Stimulated activated CD4-positive, alpha-beta T cell treated with anti-CD3 and anti-CD28 coated beads, Interleukin-1b, Interleukin-23, amount 100 ng/mL, for 48 hours (primary cell): ENCODE data around the gene DAGLA.

Source experiments
- DNase-seq: peaks from one replicate; pipeline ENCODE4 v3.0.0-alpha.2; 2020

The DAGLA gene

DNA sequence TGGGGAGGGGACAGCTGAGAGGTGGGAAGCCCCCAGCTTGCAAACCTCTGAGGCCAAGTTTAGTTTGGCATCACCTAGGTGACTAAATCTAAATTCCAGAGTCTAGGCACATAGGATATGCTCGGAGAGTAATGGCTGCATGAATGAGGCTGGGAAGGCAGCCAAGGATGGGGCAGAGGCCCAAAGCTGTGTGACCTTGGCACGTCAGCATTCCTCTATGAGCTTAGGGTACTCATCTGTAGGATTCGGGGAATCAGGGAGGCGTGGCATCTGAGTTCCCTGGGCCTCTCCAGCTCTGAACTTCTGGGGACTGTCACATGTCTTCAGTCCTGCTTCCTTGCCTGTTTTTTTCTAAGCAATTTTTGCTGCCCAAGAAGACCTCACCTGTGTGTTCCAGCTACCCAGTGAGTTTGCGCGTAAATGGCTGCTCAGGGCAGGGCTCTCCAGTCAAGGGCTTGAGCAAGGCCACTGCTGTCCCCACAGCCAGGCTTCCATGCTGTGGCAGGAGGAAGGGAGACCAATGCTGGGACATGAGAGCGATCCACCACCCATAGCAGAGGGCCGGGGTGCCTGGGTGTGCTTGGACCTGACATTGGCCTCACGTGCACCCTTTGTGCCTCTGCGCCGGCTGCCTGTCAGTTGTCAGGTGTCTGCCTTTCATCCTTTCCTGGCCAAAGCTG, 13.9 kb downstream of the DAGLA start:
- DNase-seq = no peak

DNA sequence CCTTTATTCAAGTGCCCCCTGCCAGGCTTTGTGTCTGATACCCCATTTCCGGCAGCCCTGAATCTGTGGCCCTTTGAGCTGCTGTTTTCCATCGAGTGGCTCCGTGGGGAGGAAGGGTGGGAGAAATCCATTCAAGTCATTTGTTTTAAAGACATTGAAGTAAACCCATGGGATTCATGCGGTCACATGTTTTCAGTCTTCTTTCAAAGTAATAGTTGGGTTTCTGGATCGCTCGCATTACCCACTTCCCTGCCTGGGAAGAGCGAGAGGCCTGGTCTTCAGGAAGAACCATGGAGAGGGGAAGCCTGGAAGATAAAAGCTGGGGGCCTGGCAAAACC, 14.4 kb downstream of the DAGLA start:
- DNase-seq = no peak

- DNase-seq = no peak
Measured at GRCh38 chr11:61694946-61695706, 14.9 kb downstream of the DAGLA start.

DNA sequence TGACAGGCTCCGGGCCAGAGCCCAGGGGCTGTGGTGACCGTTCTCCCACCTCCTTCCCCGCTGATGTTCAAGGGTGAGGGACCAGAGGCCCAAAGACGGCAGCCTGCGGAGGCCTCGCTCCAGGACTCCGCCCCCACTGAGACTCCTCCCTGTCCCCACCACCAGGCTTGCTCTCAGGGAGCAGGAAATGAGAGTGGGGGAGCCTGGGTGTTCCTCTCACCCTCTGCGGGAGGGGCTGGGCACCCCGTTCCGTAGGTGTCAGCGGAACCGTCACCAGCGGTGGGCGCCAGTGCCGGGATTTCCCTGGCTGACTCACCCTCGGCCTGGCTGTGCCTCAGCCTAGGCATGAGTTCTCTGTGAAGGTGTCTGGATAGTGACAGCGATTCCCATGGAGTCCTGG, 15.7 kb downstream of the DAGLA start:
- peak; percentile 95 for DNase-seq

DNA sequence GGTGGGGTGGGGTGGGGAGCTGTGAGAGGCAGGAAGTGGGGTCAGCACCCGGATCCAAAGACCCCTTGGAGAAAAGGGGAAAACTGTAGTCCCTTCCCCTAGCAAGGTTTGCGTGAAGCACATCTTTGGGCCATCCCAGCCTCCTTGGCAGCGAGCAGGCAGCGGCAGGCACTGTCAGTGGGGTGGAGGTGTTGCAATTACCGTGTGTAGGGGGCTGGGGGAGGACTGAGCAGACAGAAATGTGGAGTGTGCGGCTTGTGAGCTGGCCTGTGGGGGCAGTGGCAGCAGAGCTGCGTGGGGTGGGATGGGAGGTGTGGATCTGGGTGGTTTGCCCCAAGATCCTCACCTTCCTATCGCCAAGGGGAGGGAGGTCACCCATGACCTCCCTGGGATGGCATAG, 16.4 kb downstream of the DAGLA start:
- no peak for DNase-seq

DNA sequence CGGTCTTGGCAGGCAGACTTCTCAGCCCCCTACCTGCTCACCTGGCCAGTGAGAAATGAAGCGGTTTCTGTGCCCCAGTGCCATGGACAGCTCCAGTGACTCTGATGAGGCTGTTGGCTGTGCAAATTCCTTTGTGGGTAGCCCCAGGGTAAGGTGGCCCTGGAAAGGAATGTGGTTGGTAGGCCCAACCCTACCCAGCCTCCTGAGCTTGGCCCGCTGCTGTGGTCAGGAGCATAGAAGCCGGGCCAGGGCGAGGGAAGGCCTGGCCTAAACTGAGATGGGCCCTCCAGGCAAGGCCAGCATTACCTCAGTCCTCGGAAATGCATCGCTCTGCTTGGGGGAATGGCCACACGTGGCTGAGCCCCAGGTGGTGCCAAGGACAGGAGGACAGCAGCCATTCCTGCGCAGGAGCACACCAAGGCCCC, 16.9 kb downstream of the DAGLA start:
- DNase-seq = no peak

DNA sequence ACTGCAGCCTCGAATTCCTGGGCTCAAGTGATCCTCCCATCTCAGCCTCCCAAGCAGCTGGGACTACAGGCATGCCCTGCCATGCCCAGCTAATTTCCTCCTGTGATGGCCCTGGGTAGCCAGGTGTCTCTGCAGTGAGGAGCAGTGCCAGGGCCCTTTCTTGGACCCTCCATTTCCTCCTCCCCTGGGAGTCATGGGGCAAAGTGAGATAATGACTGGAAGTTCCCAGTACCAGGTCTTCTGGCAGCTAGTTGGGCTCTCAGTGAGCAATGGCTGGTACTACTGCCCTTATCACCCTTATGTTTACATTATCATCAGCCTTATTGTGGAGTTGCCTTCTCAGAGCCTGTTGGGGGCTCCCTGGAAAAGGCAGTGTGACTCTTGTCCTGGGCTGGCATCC, 17.6 kb downstream of the DAGLA start:
- no peak for DNase-seq

GRCh38 chr11:61698173-61698948, 18.2 kb downstream of the DAGLA start:
- DNase-seq = no peak

DNA sequence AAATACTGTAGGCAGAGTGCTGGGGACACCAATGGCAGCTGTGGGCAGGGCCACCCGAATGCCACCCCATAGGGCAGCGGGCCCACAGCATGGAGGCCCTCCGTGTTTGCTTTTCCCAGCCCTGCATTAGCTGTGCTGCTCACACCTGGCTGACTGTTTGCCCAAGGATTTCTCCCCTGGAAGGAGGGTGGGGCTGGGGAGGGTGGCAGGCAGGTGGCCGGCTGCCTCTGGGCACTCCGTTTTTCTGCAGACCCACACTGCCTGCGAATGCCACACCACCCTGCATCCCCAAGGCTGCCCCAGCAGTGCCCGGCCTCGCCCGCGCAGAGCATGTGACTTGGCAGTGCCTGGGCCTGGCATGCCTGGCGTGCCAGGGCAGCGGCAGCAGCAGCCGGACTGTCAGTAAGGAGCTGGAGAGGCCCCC, 19.6 kb downstream of the DAGLA start:
- DNase-seq = no peak

- DNase-seq = no peak
Measured at GRCh38 chr11:61700212-61700611, 20.0 kb downstream of the DAGLA start.

DNA sequence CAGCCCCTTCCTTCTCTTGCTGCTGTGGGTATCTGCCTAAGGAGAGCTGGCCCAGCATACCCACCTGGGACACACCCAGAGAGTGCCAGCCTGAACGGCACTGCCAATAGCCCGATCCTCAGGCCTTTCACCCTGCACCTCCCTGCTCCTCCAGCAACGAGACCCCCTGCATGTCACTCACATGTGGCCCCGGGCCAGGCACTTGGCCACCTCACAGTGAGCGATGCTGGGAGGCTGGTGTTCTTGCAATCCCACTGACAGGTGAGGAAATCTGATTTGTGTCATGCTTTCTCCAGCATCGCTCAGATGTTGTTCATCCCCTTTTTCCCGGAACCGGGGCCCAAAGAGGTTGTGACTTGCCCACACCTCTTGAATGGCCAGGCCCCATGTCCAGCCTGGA, 20.5 kb downstream of the DAGLA start:
- DNase-seq = no peak

DNA sequence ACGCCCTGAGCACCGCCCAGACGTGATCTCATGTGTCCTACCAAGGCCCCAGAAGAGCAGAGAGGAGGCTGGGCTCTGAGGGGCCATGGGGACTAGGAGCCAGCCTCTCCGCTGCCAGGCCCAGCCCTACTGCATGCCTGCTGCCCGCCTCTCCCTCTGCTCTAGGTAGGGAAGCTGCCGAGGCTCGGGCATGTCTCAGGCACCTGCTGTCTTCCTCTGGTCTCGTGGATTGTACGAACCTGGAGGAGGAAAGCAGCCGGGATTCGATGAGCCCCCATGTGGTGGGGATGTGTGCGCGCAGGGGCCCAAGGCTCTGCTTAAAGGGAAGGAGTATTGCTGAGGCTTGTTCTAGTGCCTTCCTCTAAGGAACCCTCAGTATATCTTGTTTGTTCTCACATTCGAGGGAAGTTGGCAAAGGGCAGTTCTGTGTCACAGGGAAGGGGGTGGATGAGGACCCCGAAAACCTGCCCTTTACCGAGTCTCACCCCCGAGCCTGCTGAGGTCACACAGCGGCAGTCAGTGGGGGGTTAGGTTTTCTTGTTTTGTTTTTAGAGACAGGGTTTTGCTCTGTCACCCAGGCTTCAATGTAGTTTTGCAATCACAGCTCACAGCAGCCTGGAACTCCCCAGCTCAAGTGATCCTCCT, 21.2 kb downstream of the DAGLA start:
- DNase-seq = no peak

DNA sequence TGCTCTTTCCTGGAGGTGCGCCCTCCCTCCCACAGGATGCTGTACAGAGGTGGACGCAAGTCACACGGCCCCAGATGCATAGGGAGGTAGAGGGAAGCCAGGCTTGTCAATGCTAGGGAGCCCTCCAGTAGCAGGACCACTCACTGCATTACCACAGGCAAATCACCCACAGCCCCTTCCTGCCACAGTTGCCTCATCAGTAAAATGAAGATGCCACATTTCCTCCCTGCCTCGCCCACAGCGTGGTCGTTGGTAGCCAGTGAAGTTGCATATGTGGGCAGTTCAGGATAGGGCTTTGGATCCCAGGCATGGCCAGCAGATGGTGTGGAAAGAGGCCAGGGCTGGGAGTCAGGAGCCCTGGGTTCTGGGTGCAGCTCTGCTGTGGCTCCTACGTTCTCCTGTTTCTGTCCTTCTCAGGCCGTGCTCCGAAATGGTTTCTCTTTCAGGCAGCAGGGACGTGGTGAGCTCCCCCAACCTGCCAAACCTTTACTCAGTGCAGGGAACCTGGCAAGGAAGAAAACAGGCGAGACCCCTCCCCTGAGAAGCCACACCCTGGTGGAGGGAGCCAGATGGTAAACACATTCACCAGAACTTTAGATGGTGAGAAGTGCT, 22.6 kb downstream of the DAGLA start:
- no peak for DNase-seq

- DNase-seq = no peak
Measured at GRCh38 chr11:61704838-61705237, 24.6 kb downstream of the DAGLA start.

DNA sequence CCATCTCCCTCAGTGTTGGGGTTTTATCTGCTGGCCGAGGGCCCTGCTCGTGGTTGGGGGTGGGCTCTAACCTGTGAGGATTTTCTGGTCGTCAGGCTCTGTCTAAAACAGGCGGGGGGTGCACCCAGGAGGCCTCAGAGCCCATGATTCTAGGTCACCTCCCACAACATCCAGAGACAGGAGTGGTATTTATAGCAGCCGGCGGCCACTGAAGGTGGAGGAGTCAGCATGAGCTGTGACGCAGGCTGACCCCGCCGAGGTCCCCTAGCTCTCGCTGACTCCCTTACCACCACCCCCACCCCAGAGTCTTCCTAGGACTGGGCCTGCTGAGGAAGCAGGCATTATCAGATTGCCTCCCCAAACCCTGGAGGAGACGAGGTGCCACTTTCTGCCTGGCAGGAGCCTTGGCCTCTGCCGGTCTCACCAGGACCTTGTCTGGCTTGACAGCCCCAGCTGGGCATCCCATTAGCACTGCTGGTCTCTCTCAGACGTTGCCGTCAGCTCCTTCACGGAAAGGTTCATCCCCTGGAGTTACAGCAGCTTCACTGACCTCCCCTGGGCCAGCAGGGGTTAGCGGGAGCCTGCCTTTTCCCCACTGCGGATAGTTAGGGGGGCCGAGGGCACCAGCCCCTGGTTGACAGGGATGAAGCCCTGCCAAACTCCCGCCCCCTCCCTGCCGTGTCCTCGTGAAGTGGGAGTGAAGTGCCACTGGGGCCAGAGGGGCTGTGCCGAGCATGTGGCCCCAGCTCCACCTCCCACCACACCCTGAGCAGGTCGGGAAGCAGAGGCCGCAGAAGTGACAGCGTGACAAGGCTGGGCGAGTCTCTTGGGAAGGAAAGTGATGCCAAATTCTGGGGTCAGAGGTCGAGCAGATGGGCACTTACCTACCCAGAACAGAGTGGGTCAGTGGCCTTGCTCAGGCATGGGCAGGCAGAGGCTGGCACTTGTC, 26.5 kb downstream of the DAGLA start:
- DNase-seq = no peak

DNA sequence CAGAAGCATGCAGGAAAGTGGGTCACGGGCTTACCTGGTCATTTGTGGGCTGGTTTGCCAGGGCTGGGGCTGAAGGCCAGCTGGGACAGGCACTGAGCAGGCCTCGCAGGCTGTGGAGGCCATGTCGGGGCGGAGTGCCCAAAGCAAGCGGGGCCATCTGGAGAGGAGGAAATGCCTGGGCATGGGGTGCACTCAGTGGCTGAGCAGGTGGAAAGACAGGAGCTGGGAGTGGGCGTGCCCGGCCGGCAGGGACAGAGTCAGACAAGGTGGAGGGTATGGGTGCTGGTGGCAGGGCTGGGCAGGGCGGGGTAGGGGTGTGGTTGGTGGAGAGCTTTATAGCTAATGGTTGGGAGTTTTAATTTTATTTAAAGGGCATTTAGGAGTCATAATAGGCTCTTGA, 27.4 kb downstream of the DAGLA start:
- no peak for DNase-seq

DNA sequence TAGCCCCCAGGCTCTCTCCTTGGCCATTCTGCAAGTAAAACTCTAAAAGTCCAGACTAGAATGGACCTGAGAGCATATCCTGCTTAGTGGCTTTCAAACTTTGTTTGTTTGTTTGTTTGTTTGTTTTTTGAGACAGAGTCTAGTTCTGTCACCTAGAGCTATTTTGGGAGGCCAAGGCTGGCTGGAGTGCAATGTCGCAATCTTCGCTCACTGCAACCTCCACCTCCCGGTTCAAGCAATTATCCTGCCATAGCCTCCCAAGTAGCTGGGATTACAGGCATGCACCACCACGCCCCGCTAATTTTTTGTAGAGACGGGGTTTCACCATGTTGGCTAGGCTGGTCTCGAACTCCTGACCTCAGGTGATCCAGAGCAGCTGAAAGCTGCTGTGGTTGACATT, 28.9 kb downstream of the DAGLA start:
- DNase-seq = no peak

DNA sequence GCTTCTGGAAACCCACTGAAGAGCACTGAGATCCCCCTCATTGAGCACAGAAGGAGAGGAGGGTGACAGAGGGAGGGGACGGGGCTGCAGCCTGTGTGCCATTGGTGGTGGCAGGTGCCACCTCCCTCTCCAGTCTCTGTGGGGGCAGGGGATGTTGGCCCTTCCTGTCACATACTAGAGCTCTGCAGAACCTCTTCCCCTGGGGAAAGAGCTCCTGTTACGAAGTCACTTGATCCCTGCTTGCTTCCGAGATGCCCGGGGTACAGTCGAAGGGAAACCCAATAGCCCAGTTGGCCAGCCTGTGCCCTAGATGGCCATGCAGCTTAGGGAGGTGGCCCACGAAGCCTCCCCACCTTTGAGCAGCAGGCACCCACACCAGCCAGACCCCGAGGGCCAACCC, 29.4 kb downstream of the DAGLA start:
- DNase-seq = no peak

DNA sequence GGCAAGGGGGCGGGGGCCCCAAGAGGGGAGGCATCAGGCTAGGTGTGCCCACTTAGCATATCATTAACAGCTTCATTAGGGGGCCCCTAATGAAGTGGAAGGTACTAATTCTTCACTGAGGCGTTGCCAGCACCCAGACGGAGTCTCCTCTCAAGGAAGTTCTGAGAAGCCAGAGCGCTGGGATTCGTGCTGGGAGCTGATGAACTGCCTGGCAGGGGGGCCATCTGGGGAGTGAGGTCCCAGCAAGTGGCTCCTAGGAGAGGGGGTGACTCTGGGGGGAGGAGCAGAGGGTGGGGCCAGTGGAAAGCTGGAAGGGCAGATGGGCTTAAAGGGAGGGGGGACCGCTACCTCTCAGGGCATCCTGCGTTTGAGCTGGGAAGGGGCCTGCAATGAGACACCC, 29.8 kb downstream of the DAGLA start:
- no peak for DNase-seq

DNA sequence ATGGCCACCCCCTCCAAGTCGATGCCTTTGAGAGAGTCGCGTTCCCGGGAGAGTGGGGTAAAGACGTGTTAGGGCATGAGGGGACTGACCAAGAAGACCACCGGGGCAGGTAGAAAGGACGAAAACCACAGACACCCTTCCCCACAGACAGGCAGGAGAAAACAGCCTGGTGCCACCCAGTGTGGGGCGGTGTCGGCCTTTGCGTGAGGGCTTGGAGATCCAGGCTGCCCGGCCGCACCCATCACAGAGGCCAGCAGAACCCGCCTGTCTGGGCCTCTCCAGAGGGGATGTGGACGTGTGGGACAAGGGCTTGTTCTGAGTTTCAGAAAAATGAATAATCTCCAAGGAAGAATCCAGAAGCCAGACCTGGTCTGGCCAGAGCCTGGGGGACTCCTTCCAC, 30.8 kb downstream of the DAGLA start:
- no peak for DNase-seq

DNA sequence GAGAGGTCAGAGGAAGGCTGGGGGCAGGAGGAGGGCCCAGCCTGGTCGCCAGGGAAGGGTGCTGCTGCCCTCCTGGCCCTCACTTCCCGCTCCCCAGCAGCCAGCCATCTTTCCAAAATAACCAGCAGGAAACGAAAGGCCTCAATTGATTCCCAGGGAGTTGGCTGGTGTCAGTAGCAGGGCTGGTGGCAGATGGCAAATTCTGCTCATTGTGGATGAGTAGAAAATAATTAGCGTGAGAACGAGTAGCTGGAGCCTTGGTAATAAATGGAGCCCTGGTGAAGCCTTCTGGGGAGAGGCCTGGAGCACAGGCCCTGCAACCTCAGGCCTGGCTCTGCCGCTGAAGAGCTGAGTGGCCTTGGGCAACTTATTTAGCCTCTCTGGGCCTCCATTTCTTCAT, 31.3 kb downstream of the DAGLA start:
- no peak for DNase-seq

- no peak for DNase-seq
Measured at GRCh38 chr11:61712314-61712713, 32.1 kb downstream of the DAGLA start.
